HepG2 (cell line): Measurements from ENCODE around the gene CYP2S1. TPM values are rescaled to one million over a fixed set of nuclear protein-coding genes. Genes with fewer than 3 reads are reported as not detected.
A peak's percentile ranks its signal among the peaks of the same experiment; 100 is the strongest.

Experiments
- AKAP8 ChIP-seq: sonication (generic); formaldehyde crosslinking; IDR thresholded peaks from 2 replicates; pipeline ENCODE4 v1.5.1; 2020; ENCODE audit warnings: mild to moderate bottlenecking, missing genetic modification reagents
- CERS6 ChIP-seq: sonication (generic); formaldehyde crosslinking; IDR thresholded peaks from 2 replicates; pipeline ENCODE4 v1.5.0; 2020; ENCODE audit warnings: missing genetic modification reagents
- ELF4 ChIP-seq: sonication (generic); formaldehyde crosslinking; IDR thresholded peaks from 2 replicates; pipeline ENCODE4 v1.5.0; 2020; ENCODE audit warnings: missing genetic modification reagents, mild to moderate bottlenecking, moderate library complexity, borderline replicate concordance
- FOSL2 ChIP-seq: sonication (generic); formaldehyde crosslinking; IDR thresholded peaks from 2 replicates; pipeline ENCODE4 v1.4.0; 2020; ENCODE audit warnings: missing genetic modification reagents
- GABPB1 ChIP-seq: IDR thresholded peaks from 2 replicates; pipeline ENCODE4 v1.6.1; 2016; ENCODE audit warnings: mild to moderate bottlenecking, missing genetic modification reagents, moderate library complexity, missing compliant biosample characterization
- GPBP1L1 ChIP-seq: sonication (generic); formaldehyde crosslinking; IDR thresholded peaks from 2 replicates; pipeline ENCODE4 v1.5.0; 2020; ENCODE audit warnings: mild to moderate bottlenecking, missing genetic modification reagents
- HNF4A ChIP-seq: sonication (generic); formaldehyde crosslinking; IDR thresholded peaks from 2 replicates; pipeline ENCODE4 v1.4.0; 2020; ENCODE audit warnings: missing genetic modification reagents
- NBN ChIP-seq: fragments of 450-650 bp; conservative IDR thresholded peaks from 2 replicates; pipeline ENCODE4 v1.6.1; 2017
- NR2F6 ChIP-seq, 2 experiments: IDR thresholded peaks; 2 replicates each; pipeline ENCODE4 v1.6.1; 2016; ENCODE audit warnings: antibody characterized with exemption in 1 of 2, mild to moderate bottlenecking in 1 of 2
- PBX3 ChIP-seq: sonication (generic); formaldehyde crosslinking; IDR thresholded peaks from 2 replicates; pipeline ENCODE4 v1.8.1; 2023; ENCODE audit warnings: missing genetic modification reagents, inconsistent platforms, borderline replicate concordance
- PHF8 ChIP-seq: sonication (generic); formaldehyde crosslinking; IDR thresholded peaks from 2 replicates; pipeline ENCODE4 v1.5.0; 2020; ENCODE audit warnings: missing genetic modification reagents
- PRMT3 ChIP-seq: sonication (generic); formaldehyde crosslinking; IDR thresholded peaks from 2 replicates; pipeline ENCODE4 v1.8.1; 2022; ENCODE audit warnings: low read depth, mild to moderate bottlenecking, moderate library complexity, missing genetic modification reagents, borderline replicate concordance
- RBAK ChIP-seq: sonication (generic); formaldehyde crosslinking; IDR thresholded peaks from 2 replicates; pipeline ENCODE4 v1.5.1; 2020; ENCODE audit warnings: mild to moderate bottlenecking, missing genetic modification reagents
- SKI ChIP-seq: fragments of 450-650 bp; IDR thresholded peaks from one replicate; pipeline ENCODE4 v1.6.1; 2018; ENCODE audit warnings: mild to moderate bottlenecking; ENCODE audit not compliant: partially characterized antibody
- SRF ChIP-seq: IDR thresholded peaks from 2 replicates; pipeline ENCODE4 v1.6.1; 2011; ENCODE audit warnings: mild to moderate bottlenecking, low read depth, low read length, moderate library complexity
- SUZ12 ChIP-seq: fragments of 150-350 bp; IDR thresholded peaks from 2 replicates; pipeline ENCODE4 v1.6.1; 2014; ENCODE audit warnings: low read depth, low read length
- ZBTB38 ChIP-seq: sonication (generic); formaldehyde crosslinking; IDR thresholded peaks from 2 replicates; pipeline ENCODE4 v1.5.1; 2020; ENCODE audit warnings: mild to moderate bottlenecking, missing genetic modification reagents
- ZBTB39 ChIP-seq: sonication (generic); formaldehyde crosslinking; IDR thresholded peaks from 2 replicates; pipeline ENCODE4 v1.5.0; 2020; ENCODE audit warnings: missing genetic modification reagents
- ZMAT3 ChIP-seq: sonication (generic); formaldehyde crosslinking; conservative IDR thresholded peaks from 2 replicates; pipeline ENCODE4 v1.7.0; 2021; ENCODE audit warnings: missing genetic modification reagents
- ZNF451 ChIP-seq: sonication (generic); formaldehyde crosslinking; IDR thresholded peaks from 2 replicates; pipeline ENCODE4 v1.5.0; 2020; ENCODE audit warnings: mild to moderate bottlenecking, missing genetic modification reagents
- ZNF546 ChIP-seq: sonication (generic); formaldehyde crosslinking; conservative IDR thresholded peaks from 2 replicates; pipeline ENCODE4 v1.8.1; 2023; ENCODE audit warnings: mild to moderate bottlenecking, missing genetic modification reagents
- ZNF577 ChIP-seq: sonication (generic); formaldehyde crosslinking; IDR thresholded peaks from 2 replicates; pipeline ENCODE4 v1.4.0; 2020; ENCODE audit warnings: mild to moderate bottlenecking, low read depth, missing genetic modification reagents, borderline replicate concordance
- ZNF598 ChIP-seq: sonication (generic); formaldehyde crosslinking; IDR thresholded peaks from 2 replicates; pipeline ENCODE4 v1.5.1; 2020; ENCODE audit warnings: mild to moderate bottlenecking, missing genetic modification reagents, borderline replicate concordance
- ZNF724P ChIP-seq: sonication (generic); formaldehyde crosslinking; IDR thresholded peaks from 2 replicates; pipeline ENCODE4 v1.8.0; 2022; ENCODE audit warnings: missing genetic modification reagents, borderline replicate concordance
- ZNF891 ChIP-seq: sonication (generic); formaldehyde crosslinking; IDR thresholded peaks from 2 replicates; pipeline ENCODE4 v1.5.0; 2020; ENCODE audit warnings: mild to moderate bottlenecking, missing genetic modification reagents
- polyA plus RNA-seq, 8 experiments: library from polyadenylated mRNA; depleted of rRNA in 3 of 8; stranded (reverse) in 7 of 8; unstranded in 1 of 8; fragments of >200 nt; fragmentation: Illumina TruSeq in 4 of 8; extraction: Trizol in 4 of 8; gene quantifications; 2 replicates each; pipeline versions ENCODE4 v1.2.1 to v1.2.3, GENCODE V29; 2011 to 2016; ENCODE audit warnings: low read depth in 4 of 8, missing spikeins in 1 of 8, mixed read lengths in 1 of 8; ENCODE audit not compliant: insufficient read depth in 1 of 8
- total RNA-seq, 5 experiments: library from RNA; depleted of rRNA; stranded (reverse); fragments of >200 nt; fragmentation: Illumina TruSeq; extraction: Trizol; gene quantifications; 2 replicates each; pipeline ENCODE4 v1.2.3, GENCODE V29; 2016; ENCODE audit warnings: low read depth in 1 of 5

CYP2S1 gene
- total and polyA plus RNA-seq, 2 of the 13 experiments (the other 11 are each of a cell fraction or from before 2014, with no cell fraction given): 0.09 to 2.1 TPM

- peak; percentile 91 for TF ChIP-seq FOSL2
- TF ChIP-seq NBN: no peak
- peak; percentile 61; the same call in 1 of the 2 replicates for TF ChIP-seq PHF8 (CRISPR knock-in tag)
- TF ChIP-seq PRMT3 (CRISPR knock-in tag): no peak
- peak; percentile 60; the same call in 1 of the 2 replicates for TF ChIP-seq ZNF546
- peak; percentile 42; the same call in 1 of the 2 replicates for TF ChIP-seq ZNF598 (CRISPR knock-in tag)
- peak; percentile 55; the same call in 1 of the 2 replicates for TF ChIP-seq ZNF724P (CRISPR knock-in tag)
- no peak for TF ChIP-seq SRF
- peak; percentile 70 for TF ChIP-seq SKI
- no peak for TF ChIP-seq PBX3
- no peak for TF ChIP-seq ZNF577 (CRISPR knock-in tag)
- no peak for TF ChIP-seq SUZ12
- TF ChIP-seq ZBTB39 (CRISPR knock-in tag): peak; percentile 92
- TF ChIP-seq GPBP1L1 (CRISPR knock-in tag): no peak
- no peak for TF ChIP-seq RBAK (CRISPR knock-in tag)
- no peak; the same call in 1 of the 2 replicates for TF ChIP-seq ZBTB38 (CRISPR knock-in tag)
- 0 out of 2 replicates have a peak, but pooled peaks have one; percentile 47 for TF ChIP-seq ZNF891 (CRISPR knock-in tag)
- no peak for TF ChIP-seq ZMAT3 (CRISPR knock-in tag)
- no peak for TF ChIP-seq CERS6 (CRISPR knock-in tag)
- TF ChIP-seq HNF4A (CRISPR knock-in tag): peak; percentile 83
- peak; percentile 88 for TF ChIP-seq GABPB1 (CRISPR knock-in tag)
- no peak for TF ChIP-seq ELF4 (CRISPR knock-in tag)
- peak; percentile 60 for TF ChIP-seq AKAP8
- no peak for TF ChIP-seq ZNF451 (CRISPR knock-in tag)
- peak; percentile 47; the same call in 1 of the 2 replicates for TF ChIP-seq NR2F6 (IDR thresholded peaks at IDR 0.05)
- TF ChIP-seq NR2F6 (CRISPR knock-in tag; IDR thresholded peaks at IDR 0.05): no peak
Observed at GRCh38 chr19:41226053-41226873, 33.2 kb downstream of the CYP2S1 start (continued).
